Bronchial epithelial cell (primary cell): Measurements from ENCODE around the gene RNF227. TPM values are rescaled to one million over a fixed set of nuclear protein-coding genes. Genes with fewer than 3 reads are reported as not detected.
"Not testable (repeated sequence)": the region's sequence is repeated elsewhere in the genome, so short reads cannot be mapped to it uniquely, and the experiment has no call there.

Experiments
- DNase-seq: peaks from one replicate; pipeline ENCODE4 v3.0.0-alpha.2; 2010; ENCODE audit warnings: low read depth
- FAIRE-seq: peaks from 2 replicates; lab custom pipeline; 2011; peaks lifted over from hg19 to GRCh38; lab: Jason Lieb, UNC
- H3K27me3 ChIP-seq: 2 replicates; pipeline ENCODE4 v1.5.1; 2011; ENCODE audit warnings: low read length; ENCODE audit not compliant: control insufficient read depth, insufficient read depth
- H3K36me3 ChIP-seq: 2 replicates; pipeline ENCODE4 v1.5.1; 2011; ENCODE audit warnings: low read length; ENCODE audit not compliant: control insufficient read depth, insufficient read depth
- H3K4me3 ChIP-seq: 2 replicates; pipeline ENCODE4 v1.5.1; 2011; ENCODE audit warnings: mild to moderate bottlenecking, low read depth, low read length, control low read depth
- total RNA-seq: library from RNA; depleted of rRNA; stranded (reverse); fragments of >200 nt; gene quantifications from 2 replicates; pipeline ENCODE4 v1.2.1, GENCODE V29; 2014
- TF ChIP-seq, protein P1 (sequence below): IDR thresholded peaks from 2 replicates; pipeline ENCODE4 v1.5.1; 2011; ENCODE audit warnings: mild to moderate bottlenecking, moderate library complexity, low read length, control low read depth, inconsistent platforms; ENCODE audit not compliant: insufficient read depth, severe bottlenecking

Gene RNF227
- total RNA-seq, 1 donor from 2014 or later = 8.2 TPM

GRCh38 chr17:7878234-7878633, 37.9 kb downstream of the RNF227 start:
- no peak overlapping the region for H3K4me3 ChIP-seq
- H3K36me3 ChIP-seq = peaks cover 1% of the 10 kb centered on the region
- no peak for FAIRE-seq
- no peaks in the 10 kb centered on the region for H3K27me3 ChIP-seq
- TF ChIP-seq, protein P1, sequence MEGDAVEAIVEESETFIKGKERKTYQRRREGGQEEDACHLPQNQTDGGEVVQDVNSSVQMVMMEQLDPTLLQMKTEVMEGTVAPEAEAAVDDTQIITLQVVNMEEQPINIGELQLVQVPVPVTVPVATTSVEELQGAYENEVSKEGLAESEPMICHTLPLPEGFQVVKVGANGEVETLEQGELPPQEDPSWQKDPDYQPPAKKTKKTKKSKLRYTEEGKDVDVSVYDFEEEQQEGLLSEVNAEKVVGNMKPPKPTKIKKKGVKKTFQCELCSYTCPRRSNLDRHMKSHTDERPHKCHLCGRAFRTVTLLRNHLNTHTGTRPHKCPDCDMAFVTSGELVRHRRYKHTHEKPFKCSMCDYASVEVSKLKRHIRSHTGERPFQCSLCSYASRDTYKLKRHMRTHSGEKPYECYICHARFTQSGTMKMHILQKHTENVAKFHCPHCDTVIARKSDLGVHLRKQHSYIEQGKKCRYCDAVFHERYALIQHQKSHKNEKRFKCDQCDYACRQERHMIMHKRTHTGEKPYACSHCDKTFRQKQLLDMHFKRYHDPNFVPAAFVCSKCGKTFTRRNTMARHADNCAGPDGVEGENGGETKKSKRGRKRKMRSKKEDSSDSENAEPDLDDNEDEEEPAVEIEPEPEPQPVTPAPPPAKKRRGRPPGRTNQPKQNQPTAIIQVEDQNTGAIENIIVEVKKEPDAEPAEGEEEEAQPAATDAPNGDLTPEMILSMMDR = no peak
- DNase-seq = no peak

DNA sequence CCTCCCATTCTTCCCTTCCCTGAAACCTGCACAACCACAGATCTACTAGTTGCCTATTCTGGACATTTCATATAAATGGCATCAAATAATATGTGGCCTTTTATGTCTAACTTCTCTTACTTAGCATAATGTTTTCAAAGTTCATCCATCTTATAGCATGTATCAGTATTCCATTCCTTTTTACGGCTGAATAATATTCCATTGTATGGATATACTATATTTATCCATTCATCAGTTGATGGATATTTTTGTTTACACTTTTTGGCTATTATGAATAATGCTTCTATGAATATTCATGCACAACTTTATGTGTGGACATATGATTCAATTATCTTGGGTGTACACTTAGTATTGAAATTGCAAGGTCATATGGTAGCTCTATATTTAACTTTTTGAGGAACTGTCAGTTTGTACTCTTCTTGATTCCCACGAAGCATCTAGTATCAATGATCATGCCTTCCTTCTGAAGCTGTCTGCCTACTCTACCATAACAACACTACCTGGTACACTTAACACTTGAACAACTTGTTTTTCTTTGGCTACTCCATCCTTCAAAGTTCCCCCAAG, 40.2 kb downstream of the RNF227 start:
- Histone ChIP-seq H3K4me3 (no peak overlapping the region), H3K36me3 (peaks cover 1% of the 10 kb centered on the region), H3K27me3 (no peaks in the 10 kb centered on the region)
- FAIRE-seq (no peak), DNase-seq (no peak)
- TF ChIP-seq, protein P1 = no peak

DNA sequence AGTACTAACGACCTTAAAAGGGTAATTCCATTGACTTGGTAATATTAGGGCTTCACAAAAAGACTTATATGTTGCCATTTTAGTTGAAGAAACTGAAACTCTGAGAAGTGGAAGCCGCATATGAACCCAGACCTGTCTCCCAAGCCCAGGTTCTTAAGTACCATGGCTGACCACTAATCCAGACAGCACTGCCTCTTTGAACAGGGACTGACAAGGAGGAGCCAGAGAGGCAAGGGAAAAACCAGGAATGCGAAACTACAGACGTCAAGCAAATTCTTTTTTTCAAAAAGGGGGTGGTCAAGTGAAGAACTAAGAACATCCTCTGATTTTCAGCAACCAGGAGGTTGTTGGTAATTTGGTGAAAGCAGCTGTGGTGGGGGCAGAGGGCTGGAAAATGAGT, 43.0 kb downstream of the RNF227 start:
- FAIRE-seq = no peak
- TF ChIP-seq, protein P1 = no peak
- DNase-seq = no peak
- H3K4me3 ChIP-seq = no peak overlapping the region
- no peaks in the 10 kb centered on the region for H3K27me3 ChIP-seq
- no peaks in the 10 kb centered on the region for H3K36me3 ChIP-seq

- TF ChIP-seq, protein P1 = no peak
- DNase-seq = peak; percentile 90
- no peak for FAIRE-seq
These were observed 48.2 kb downstream of the RNF227 start for GRCh38 chr17:7867881-7868329.

DNA sequence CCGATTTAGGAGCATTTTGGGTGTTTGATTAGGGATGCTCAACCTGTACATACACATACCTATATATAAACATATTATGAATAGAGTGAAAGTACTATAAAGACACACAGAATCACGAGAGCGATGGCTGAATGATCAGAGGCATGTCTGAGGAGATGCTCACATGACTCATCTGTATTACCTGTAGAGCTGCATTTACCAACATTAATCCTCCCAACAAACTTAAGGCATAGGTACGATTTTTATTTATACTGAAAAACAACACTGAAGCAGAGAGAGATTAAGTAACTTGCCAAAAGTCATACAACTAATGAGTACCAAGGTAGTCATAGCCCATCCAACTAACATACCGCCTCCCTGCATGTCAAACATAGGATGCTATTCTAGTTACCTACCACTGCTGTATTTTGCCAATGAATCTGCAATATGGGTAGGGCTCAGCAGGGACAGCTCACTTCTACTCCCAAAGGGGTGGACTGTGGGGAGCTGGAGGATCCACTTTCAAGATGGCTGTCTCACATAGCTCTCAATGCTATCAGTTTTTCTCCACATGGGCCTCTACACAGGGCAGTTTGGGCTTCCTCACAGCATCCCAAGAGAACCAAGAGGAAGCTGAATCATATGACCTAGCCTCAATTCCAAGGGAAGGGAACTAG, 51.0 kb downstream of the RNF227 start:
- DNase-seq = peak; percentile 54
- FAIRE-seq = no peak
- Histone ChIP-seq H3K4me3 (no peak overlapping the region), H3K27me3 (no peaks in the 10 kb centered on the region), H3K36me3 (no peaks in the 10 kb centered on the region)
- TF ChIP-seq, protein P1 = no peak

More at GRCh38 chr17:7867881-7868329, 48.2 kb downstream of the RNF227 start:
- Histone ChIP-seq H3K4me3 (no peak overlapping the region), H3K36me3 (no peaks in the 10 kb centered on the region), H3K27me3 (no peaks in the 10 kb centered on the region)

DNA sequence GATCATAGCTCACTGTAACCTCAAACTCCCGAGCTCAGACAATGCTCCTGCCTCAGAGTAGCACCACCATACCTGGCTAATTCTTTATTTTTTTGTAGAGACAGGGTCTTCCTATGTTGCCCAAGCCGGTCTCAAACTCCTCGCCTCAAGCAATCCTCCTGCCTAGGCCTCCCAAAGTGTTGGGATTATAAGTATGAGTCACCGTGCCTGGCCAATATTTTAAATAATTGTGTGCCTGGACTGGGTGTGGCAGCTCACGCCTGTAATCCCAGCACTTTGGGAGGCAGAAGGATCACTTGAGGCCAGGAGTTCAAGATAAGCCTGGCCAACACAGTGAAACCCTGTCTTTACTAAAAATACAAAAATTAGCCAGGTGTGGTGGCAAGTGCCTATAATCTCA, 51.7 kb downstream of the RNF227 start:
- not testable (repeated sequence) for DNase-seq, H3K36me3 ChIP-seq, FAIRE-seq, H3K27me3 ChIP-seq, H3K4me3 ChIP-seq

Other genes starting within 250 kb of the RNF227 start
- 9.2 and 15.1 TPM in 2 replicates for gene TP53, start 228.8 kb downstream of the RNF227 start, total RNA-seq
- gene WRAP53, start 227.8 kb downstream of the RNF227 start, total RNA-seq = 3.5 and 4.2 TPM in 2 replicates
- gene EFNB3, start 211.1 kb downstream of the RNF227 start, total RNA-seq = under 0.01 TPM in 2 replicates
- gene DNAH2, start 198.5 kb downstream of the RNF227 start, total RNA-seq = under 0.01 and 0.26 TPM in 2 replicates
- 2.9 and 6.0 TPM in 2 replicates for gene KDM6B, start 82.1 kb downstream of the RNF227 start, total RNA-seq
- gene TMEM88, start 61.2 kb downstream of the RNF227 start, total RNA-seq = 0.64 TPM in 1 of 2 replicates, not detected in the other
- 36.6 and 47.5 TPM in 2 replicates for gene NAA38, start 58.7 kb downstream of the RNF227 start, total RNA-seq
- 6.5 and 9.0 TPM in 2 replicates for gene CYB5D1, start 58.3 kb downstream of the RNF227 start, total RNA-seq
- gene CHD3, start 27.5 kb downstream of the RNF227 start, total RNA-seq = 41.3 and 98.2 TPM in 2 replicates
- gene KCNAB3, start 13.6 kb upstream of the RNF227 start, total RNA-seq = 0.79 and 0.90 TPM in 2 replicates
- 16.8 and 27.9 TPM in 2 replicates for gene TRAPPC1, start 15.7 kb upstream of the RNF227 start, total RNA-seq
- 8.2 and 12.2 TPM in 2 replicates for gene CNTROB, start 15.9 kb upstream of the RNF227 start, total RNA-seq
- 0.13 TPM in 1 of 2 replicates, not detected in the other for gene GUCY2D, start 86.3 kb upstream of the RNF227 start, total RNA-seq
- gene ALOX15B, start 122.8 kb upstream of the RNF227 start, total RNA-seq = 5.8 and 20.6 TPM in 2 replicates
- gene ALOX12B, start 171.4 kb upstream of the RNF227 start, total RNA-seq = 0.26 and 2.0 TPM in 2 replicates
- 1.3 and 2.0 TPM in 2 replicates for gene ALOXE3, start 202.2 kb upstream of the RNF227 start, total RNA-seq
- 0.13 and 1.3 TPM in 2 replicates for gene HES7, start 207.8 kb upstream of the RNF227 start, total RNA-seq
- gene PER1, start 236.1 kb upstream of the RNF227 start, total RNA-seq = 21.9 and 26.4 TPM in 2 replicates
- gene VAMP2, start 246.7 kb upstream of the RNF227 start, total RNA-seq = 2.1 and 4.4 TPM in 2 replicates